Body of pancreas (tissue), 4 donors: ENCODE measurements around the gene AK2.

ENCODE experiments used
- CTCF ChIP-seq, 7 experiments: fragments of 450-650 bp in 4 of 7; fragments of 200-600 bp in 3 of 7; sonication (generic) in 3 of 7; IDR thresholded peaks; one replicate each; pipeline ENCODE4 v1.5.1; 2016 to 2019; ENCODE audit warnings: antibody characterized with exemption in 7 of 7
- POLR2A ChIP-seq, 3 donors: fragments of 450-650 bp; IDR thresholded peaks; one replicate each; pipeline ENCODE4 v1.6.1; 2016; ENCODE audit warnings: antibody characterized with exemption in 3 of 3, mild to moderate bottlenecking in 2 of 3

- TF ChIP-seq CTCF (IDR thresholded peaks at IDR 0.05) (peak in 1 of 7 experiments; percentile 43), POLR2A (IDR thresholded peaks at IDR 0.05) (peak; percentile 95 to 98 (median 96))
Observed at GRCh38 chr1:32964461-32965250, 72.0 kb downstream of the AK2 start, which contains the start of gene RNF19B.
